Activated T-cell treated with anti-CD3 and anti-CD28 coated beads, Interleukin-2, amount 50 U/mL, for 4 hours (primary cell): ENCODE measurements around the gene CYP4F22. TPM values are rescaled to one million over a fixed set of nuclear protein-coding genes. Genes with fewer than 3 reads are reported as not detected.

Experiments used
- ATAC-seq, 2 donors: fragments of 200-7000 bp; cut with Tn5 transposase; one replicate each; pipeline ENCODE4 v1.10.0; 2021
- DNase-seq: peaks from one replicate; pipeline ENCODE4 v3.0.0-alpha.2; 2020
- H3K27me3 Mint-ChIP-seq: one replicate; pipeline ENCODE4 v1.8.0; 2021; ENCODE audit warnings: low read depth, mixed read lengths
- H3K36me3 Mint-ChIP-seq: one replicate; pipeline ENCODE4 v1.8.0; 2022; ENCODE audit warnings: mixed read lengths; ENCODE audit not compliant: insufficient read depth
- H3K4me1 Mint-ChIP-seq: one replicate; pipeline ENCODE4 v1.8.0; 2021; ENCODE audit warnings: low read depth, mixed read lengths
- H3K4me3 Mint-ChIP-seq: one replicate; pipeline ENCODE4 v1.8.0; 2021; ENCODE audit warnings: mild to moderate bottlenecking, moderate library complexity, mixed read lengths
- H3K9me3 Mint-ChIP-seq: one replicate; pipeline ENCODE4 v1.8.0; 2021; ENCODE audit warnings: mixed read lengths
- total RNA-seq, 3 donors: library from RNA; stranded (reverse); gene quantifications; one replicate each; pipeline ENCODE4 v1.2.1, GENCODE V29; 2021

Gene CYP4F22
- total RNA-seq, 3 donors from 2014 or later: 0.57 to 0.82 (median 0.78) TPM

DNA sequence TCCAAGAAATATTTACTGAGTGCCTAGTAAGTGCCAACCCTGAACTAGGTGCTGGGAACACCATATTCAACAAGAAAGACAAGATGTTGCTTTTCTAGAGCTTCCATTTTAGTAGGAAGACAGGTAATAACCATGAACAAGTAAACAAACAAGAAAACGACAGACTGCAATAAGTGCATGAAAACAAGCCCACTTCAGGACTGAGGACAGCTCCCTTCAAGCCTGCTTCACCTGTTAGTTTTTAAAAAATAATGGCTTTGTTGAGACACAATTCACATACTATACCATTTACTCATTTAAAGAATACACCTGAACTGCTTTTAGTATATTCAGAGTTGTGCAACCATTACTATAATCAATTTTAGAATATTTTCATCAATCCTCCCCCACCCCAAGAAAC lies 30.4 kb downstream of the CYP4F22 start:
- Mint-ChIP-seq H3K4me1 (peaks cover 18% of the 10 kb centered on the region), H3K4me3 (no peak overlapping the region), H3K27me3 (no peaks in the 10 kb centered on the region), H3K9me3 (peaks cover 6% of the 10 kb centered on the region), H3K36me3 (peaks cover 2% of the 10 kb centered on the region)
- DNase-seq: no peak
- ATAC-seq: no peak

GRCh38 chr19:15539638-15540037 lies 31.3 kb downstream of the CYP4F22 start:
- peaks cover 6% of the 10 kb centered on the region for H3K9me3 Mint-ChIP-seq
- DNase-seq (no peak), ATAC-seq (no peak)
- peaks cover 13% of the 10 kb centered on the region for H3K4me1 Mint-ChIP-seq
- no peak overlapping the region for H3K4me3 Mint-ChIP-seq
- no peaks in the 10 kb centered on the region for H3K27me3 Mint-ChIP-seq
- peaks cover 2% of the 10 kb centered on the region for H3K36me3 Mint-ChIP-seq

DNA sequence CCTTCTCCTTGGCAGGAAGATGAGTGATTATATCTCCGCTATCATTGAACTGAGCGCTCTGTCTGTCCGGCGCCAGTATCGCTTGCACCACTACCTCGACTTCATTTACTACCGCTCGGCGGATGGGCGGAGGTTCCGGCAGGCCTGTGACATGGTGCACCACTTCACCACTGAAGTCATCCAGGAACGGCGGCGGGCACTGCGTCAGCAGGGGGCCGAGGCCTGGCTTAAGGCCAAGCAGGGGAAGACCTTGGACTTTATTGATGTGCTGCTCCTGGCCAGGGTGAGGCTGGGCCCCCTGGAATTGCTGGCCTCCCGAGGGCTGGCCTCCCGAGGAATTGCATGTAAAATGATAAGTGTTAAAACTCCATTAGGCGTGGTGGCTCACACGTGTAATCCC lies 32.1 kb downstream of the CYP4F22 start:
- no peak overlapping the region for H3K4me3 Mint-ChIP-seq
- H3K27me3 Mint-ChIP-seq: no peaks in the 10 kb centered on the region
- H3K4me1 Mint-ChIP-seq: peaks cover 6% of the 10 kb centered on the region
- DNase-seq: no peak
- ATAC-seq: no peak
- H3K36me3 Mint-ChIP-seq: peaks cover 2% of the 10 kb centered on the region
- H3K9me3 Mint-ChIP-seq: peaks cover 6% of the 10 kb centered on the region

GRCh38 chr19:15544283-15544682 lies 36.0 kb downstream of the CYP4F22 start:
- ATAC-seq (no peak), DNase-seq (no peak)
- Mint-ChIP-seq H3K36me3 (peaks cover 2% of the 10 kb centered on the region), H3K4me3 (no peak overlapping the region), H3K9me3 (peaks cover 2% of the 10 kb centered on the region), H3K4me1 (no peaks in the 10 kb centered on the region), H3K27me3 (no peaks in the 10 kb centered on the region)

DNA sequence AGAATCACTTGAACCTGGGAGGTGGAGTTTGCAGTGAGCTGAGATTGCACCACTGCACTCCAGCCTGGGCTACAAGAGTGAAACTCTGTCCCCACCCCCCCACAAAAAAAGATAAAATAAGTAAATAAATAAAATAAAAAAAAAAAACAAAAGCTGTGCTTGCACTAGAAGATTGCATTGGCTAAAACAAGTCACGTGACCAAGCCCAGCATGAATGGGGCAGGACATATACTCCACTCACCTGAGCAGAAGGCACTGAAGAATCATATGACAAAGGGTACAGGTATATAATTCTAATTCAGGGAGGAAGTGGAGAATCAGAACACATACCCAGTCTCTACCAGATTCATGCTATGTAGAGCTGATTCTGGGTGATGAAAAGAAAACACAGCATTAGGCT lies 36.6 kb downstream of the CYP4F22 start:
- no peak overlapping the region for H3K4me3 Mint-ChIP-seq
- no peaks in the 10 kb centered on the region for H3K9me3 Mint-ChIP-seq
- no peaks in the 10 kb centered on the region for H3K27me3 Mint-ChIP-seq

DNA sequence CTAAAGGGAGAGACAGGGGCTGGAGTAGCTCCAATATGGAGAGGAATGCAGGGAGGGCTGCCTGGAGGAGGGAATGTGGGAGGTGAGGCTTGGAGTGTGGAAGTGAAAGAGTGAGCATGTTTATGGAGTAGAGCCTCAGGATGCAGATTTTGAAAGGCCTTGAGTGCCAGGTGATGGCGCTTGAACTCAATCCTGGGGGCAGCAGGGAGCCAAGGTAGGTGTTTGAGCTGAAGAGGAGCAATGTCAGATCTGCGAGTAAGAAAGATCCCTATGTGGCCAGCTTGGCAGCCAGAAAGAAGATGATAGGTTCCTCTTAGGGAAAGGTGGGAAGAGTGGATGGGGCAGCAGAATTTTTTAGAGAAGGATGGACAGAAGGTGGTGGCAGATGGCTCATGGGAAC lies 40.3 kb downstream of the CYP4F22 start:
- Mint-ChIP-seq H3K36me3 (no peaks in the 10 kb centered on the region), H3K9me3 (no peaks in the 10 kb centered on the region), H3K4me3 (no peak overlapping the region), H3K4me1 (peaks cover 12% of the 10 kb centered on the region), H3K27me3 (no peaks in the 10 kb centered on the region)
- ATAC-seq (no peak), DNase-seq (no peak)

More for the DNA sequence above, 36.6 kb downstream of the CYP4F22 start:
- peaks cover 2% of the 10 kb centered on the region for H3K36me3 Mint-ChIP-seq
- H3K4me1 Mint-ChIP-seq: peaks cover under 1% of the 10 kb centered on the region
- ATAC-seq (no peak), DNase-seq (no peak)

DNA sequence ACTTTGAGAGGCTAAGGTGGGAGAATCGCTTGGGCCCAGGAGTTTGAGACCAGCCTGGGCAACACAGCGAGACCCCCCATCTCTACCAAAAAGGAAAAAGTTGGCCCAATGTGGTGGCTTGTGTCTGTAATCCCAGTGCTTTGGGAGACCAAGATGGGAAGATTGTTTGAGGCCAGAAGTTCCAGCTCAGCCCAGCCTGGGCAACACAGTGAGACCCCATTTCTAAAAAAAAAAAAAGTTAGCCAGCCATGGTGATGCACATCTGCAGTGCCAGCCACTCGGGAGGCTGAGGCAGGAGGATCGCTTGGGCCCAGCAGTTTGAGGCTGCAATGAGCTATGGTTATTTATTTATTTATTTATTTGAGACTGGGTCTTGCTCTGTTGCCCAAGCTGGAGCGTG lies 41.3 kb downstream of the CYP4F22 start:
- ATAC-seq (no peak), DNase-seq (no peak)
- Mint-ChIP-seq H3K36me3 (no peaks in the 10 kb centered on the region), H3K4me1 (peaks cover 13% of the 10 kb centered on the region), H3K9me3 (no peaks in the 10 kb centered on the region), H3K4me3 (no peak overlapping the region), H3K27me3 (no peaks in the 10 kb centered on the region)

DNA sequence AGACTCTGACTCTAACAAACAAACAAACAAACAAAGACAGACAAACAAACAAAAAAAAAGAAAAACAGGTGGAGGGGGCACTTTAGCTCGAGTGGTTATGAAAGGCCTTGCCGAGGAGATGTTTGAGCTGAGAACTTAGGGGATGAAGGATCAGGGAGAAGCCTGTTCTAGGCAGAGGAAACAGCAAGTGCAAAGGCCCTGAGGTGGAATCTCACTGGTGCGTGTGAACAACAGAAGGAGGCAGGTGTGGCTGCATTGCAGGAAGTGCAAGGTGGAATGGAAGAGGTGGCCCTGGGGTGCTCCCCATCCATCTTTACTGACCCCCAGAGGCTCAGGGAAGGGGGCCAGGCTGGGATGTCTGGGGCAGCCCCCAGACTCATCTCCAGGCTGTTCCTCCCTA lies 41.9 kb downstream of the CYP4F22 start:
- H3K4me3 Mint-ChIP-seq: peak overlapping the region; percentile 35
- no peaks in the 10 kb centered on the region for H3K27me3 Mint-ChIP-seq
- no peaks in the 10 kb centered on the region for H3K9me3 Mint-ChIP-seq
- ATAC-seq (no peak), DNase-seq (no peak)
- peaks cover 18% of the 10 kb centered on the region for H3K4me1 Mint-ChIP-seq
- H3K36me3 Mint-ChIP-seq: no peaks in the 10 kb centered on the region

DNA sequence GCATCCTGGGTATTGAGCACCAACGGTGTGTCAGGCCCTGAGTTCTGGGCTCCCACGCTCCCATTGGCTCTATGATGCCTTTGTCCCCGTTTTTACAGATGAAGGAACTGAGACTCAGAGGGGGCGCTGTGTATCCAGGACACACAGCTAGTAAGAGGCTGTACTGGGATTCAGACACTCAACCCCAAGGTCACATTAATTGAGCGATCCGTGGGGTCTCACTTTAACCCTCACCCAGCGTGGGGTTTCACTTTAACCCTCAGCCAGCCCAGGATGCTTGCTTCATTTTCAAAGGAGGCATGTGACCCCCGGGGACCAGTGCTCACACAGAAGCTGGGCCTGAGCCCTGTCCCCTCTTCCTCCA lies 42.6 kb downstream of the CYP4F22 start:
- H3K36me3 Mint-ChIP-seq: no peaks in the 10 kb centered on the region
- ATAC-seq (no peak), DNase-seq (peak; percentile 15)
- peaks cover 22% of the 10 kb centered on the region for H3K4me1 Mint-ChIP-seq
- H3K27me3 Mint-ChIP-seq: no peaks in the 10 kb centered on the region
- peak overlapping the region; percentile 78 for H3K4me3 Mint-ChIP-seq
- no peaks in the 10 kb centered on the region for H3K9me3 Mint-ChIP-seq

DNA sequence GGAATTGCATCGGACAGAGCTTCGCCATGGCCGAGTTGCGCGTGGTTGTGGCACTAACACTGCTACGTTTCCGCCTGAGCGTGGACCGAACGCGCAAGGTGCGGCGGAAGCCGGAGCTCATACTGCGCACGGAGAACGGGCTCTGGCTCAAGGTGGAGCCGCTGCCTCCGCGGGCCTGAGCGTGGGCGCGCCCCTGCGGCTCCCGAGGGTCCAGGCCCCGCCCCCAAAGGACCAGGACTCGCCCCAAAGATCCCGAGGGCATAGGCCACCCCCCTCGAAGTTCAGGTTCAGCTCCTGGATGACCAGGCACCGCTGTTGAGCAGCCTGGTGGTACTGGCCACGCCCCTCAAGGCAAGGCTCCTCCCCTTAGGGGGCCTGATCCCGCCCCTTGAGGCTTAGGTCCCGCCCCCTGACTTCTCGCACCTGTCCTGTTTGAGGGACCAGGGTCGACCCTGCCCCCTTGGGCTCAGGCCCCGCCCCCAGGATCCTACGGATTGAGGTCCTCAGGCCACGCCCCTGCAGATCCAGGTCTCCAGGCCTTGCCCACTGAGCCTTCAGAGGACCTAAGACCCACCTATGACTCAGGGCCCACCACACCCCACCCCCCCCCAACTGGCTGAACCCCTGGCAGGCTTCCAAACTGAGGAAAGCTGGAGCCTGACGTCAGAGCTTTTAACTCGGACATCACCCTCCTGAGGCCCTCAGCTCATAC lies 43.1 kb downstream of the CYP4F22 start:
- Mint-ChIP-seq H3K4me1 (peaks cover 25% of the 10 kb centered on the region), H3K4me3 (peak overlapping the region; percentile 78), H3K9me3 (no peaks in the 10 kb centered on the region), H3K36me3 (no peaks in the 10 kb centered on the region), H3K27me3 (no peaks in the 10 kb centered on the region)
- ATAC-seq: peak; percentile 36 to 38
- DNase-seq: peak; percentile 67

DNA sequence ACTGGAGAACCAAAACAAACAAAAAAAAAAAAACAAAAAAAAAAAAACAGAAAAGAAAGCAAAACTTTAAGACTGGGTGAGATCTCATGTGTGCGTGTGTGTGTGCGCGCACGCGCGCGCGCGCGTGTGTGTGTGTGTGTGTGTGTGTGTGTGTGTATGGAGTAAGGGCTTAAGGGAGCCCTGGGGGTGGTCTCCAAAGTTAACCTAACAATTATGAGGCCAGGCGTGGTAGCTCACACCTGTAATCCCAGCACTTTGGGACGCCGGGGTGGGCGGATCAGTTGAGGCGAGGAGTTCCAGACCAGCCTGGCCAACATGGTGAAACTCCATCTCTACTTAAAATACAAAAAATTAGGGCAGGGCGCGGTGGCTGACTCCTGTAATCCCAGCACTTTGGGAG lies 46.7 kb downstream of the CYP4F22 start:
- ATAC-seq (no peak), DNase-seq (no peak)
- Mint-ChIP-seq H3K4me3 (peak overlapping the region; percentile 81), H3K36me3 (no peaks in the 10 kb centered on the region), H3K4me1 (peaks cover 25% of the 10 kb centered on the region), H3K27me3 (peaks cover 5% of the 10 kb centered on the region), H3K9me3 (no peaks in the 10 kb centered on the region)

- Mint-ChIP-seq H3K36me3 (no peaks in the 10 kb centered on the region), H3K4me1 (peaks cover 16% of the 10 kb centered on the region), H3K4me3 (peak overlapping the region; percentile 81), H3K27me3 (peaks cover 9% of the 10 kb centered on the region), H3K9me3 (no peaks in the 10 kb centered on the region)
- peak; percentile 97 for DNase-seq
- peak; percentile 88 to 89 for ATAC-seq
Observed at GRCh38 chr19:15555759-15556633, 47.7 kb downstream of the CYP4F22 start.

GRCh38 chr19:15556634-15557181 lies 48.4 kb downstream of the CYP4F22 start:
- no peaks in the 10 kb centered on the region for H3K36me3 Mint-ChIP-seq
- H3K27me3 Mint-ChIP-seq: peaks cover 14% of the 10 kb centered on the region
- no peak for DNase-seq
- H3K4me1 Mint-ChIP-seq: peaks cover 14% of the 10 kb centered on the region
- H3K9me3 Mint-ChIP-seq: no peaks in the 10 kb centered on the region
- peak overlapping the region; percentile 81 for H3K4me3 Mint-ChIP-seq
- ATAC-seq: peak in 1 of 2 donors; percentile 0

DNA sequence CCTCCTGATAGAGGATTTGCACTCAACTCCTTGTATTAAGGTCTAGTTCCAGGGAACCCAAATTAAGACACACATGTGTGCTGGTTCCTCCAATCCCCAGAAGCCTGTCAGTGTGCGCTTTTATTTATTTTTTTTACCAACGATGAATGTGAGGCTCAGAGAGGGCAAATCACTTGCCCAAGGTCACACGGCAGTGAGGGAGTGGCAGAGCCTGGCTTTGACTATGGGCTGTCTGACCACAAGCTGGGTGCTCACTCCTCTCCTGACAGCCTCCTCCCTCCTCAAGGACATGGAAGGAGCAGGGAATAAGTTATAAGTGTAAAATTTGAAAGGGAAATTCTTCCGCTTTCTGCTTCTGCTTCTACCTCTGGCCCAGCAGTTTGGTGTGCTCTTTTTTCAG lies 48.9 kb downstream of the CYP4F22 start:
- no peak for ATAC-seq
- no peaks in the 10 kb centered on the region for H3K9me3 Mint-ChIP-seq
- H3K4me3 Mint-ChIP-seq: no peak overlapping the region
- peaks cover 19% of the 10 kb centered on the region for H3K27me3 Mint-ChIP-seq
- H3K4me1 Mint-ChIP-seq: peaks cover 14% of the 10 kb centered on the region
- DNase-seq: no peak
- H3K36me3 Mint-ChIP-seq: no peaks in the 10 kb centered on the region
